HEK293 (cell line): ENCODE data around the gene MEX3C.

Experiments
- CTCF ChIA-PET: fragments of 350-600 bp; formaldehyde crosslinking; extraction: SDS; loops from one replicate; lab custom pipeline; 2021; ENCODE audit warnings: antibody characterized with exemption; lab: Yijun Ruan, JAX
- POLR2A ChIA-PET: fragments of 300-600 bp; formaldehyde crosslinking; extraction: SDS; loops from one replicate; lab custom pipeline; 2020; ENCODE audit warnings: antibody characterized with exemption, inconsistent platforms; lab: Yijun Ruan, JAX
- H3K27ac ChIP-seq: fragments of 200-500 bp; sonication (Bioruptor generic); 2 replicates; pipeline ENCODE4 v1.5.1; 2014; ENCODE audit warnings: low read depth, low read length, control low read depth, inconsistent platforms; ENCODE audit errors: extremely low read depth
- H3K36me3 ChIP-seq, 2 experiments: fragments of 200-500 bp in 1 of 2; sonication (Bioruptor generic) in 1 of 2; 1 replicate in 1 of 2; 2 replicates in 1 of 2; pipeline ENCODE4 v1.5.1; 2014 to 2017; ENCODE audit warnings: inconsistent platforms in 2 of 2, low read length in 2 of 2; ENCODE audit not compliant: control insufficient read depth in 2 of 2, insufficient read depth in 1 of 2
- H3K4me1 ChIP-seq: fragments of 200-500 bp; sonication (Bioruptor generic); 2 replicates; pipeline ENCODE4 v1.5.1; 2014; ENCODE audit warnings: mild to moderate bottlenecking, low read length, inconsistent platforms; ENCODE audit not compliant: control insufficient read depth, insufficient read depth
- H3K4me3 ChIP-seq: 2 replicates; pipeline ENCODE4 v1.5.1; 2011; ENCODE audit warnings: low read depth, mild to moderate bottlenecking, control low read depth, low read length, moderate library complexity
- H3K9me3 ChIP-seq: fragments of 200-500 bp; sonication (Bioruptor generic); 2 replicates; pipeline ENCODE4 v1.5.1; 2014; ENCODE audit warnings: low read depth, low read length, inconsistent platforms; ENCODE audit not compliant: control insufficient read depth, insufficient read depth
- HOXA7 ChIP-seq: sonication (generic); formaldehyde crosslinking; IDR thresholded peaks from 2 replicates; pipeline ENCODE4 v1.8.1; 2022; ENCODE audit warnings: missing genetic modification reagents, borderline replicate concordance
- IKZF3 ChIP-seq: fragments of 450-650 bp; IDR thresholded peaks from 2 replicates; pipeline ENCODE4 v1.5.0; 2018; ENCODE audit warnings: missing biosample characterization, mild to moderate bottlenecking, missing genetic modification characterization, moderate library complexity
- KLF10 ChIP-seq: fragments of 450-650 bp; IDR thresholded peaks from 2 replicates; pipeline ENCODE4 v1.5.1; 2018; ENCODE audit warnings: missing biosample characterization, mild to moderate bottlenecking, missing genetic modification characterization
- PRDM1 ChIP-seq: fragments of 450-650 bp; formaldehyde crosslinking; IDR thresholded peaks from 2 replicates; pipeline ENCODE4; 2016; ENCODE audit warnings: missing biosample characterization, missing genetic modification characterization
- REST ChIP-seq: fragments of 450-650 bp; formaldehyde crosslinking; IDR thresholded peaks from 2 replicates; pipeline ENCODE4 v1.5.1; 2016; ENCODE audit warnings: missing biosample characterization, missing genetic modification characterization
- SCRT2 ChIP-seq: fragments of 450-650 bp; formaldehyde crosslinking; IDR thresholded peaks from 2 replicates; pipeline ENCODE4 v1.5.1; 2016; ENCODE audit warnings: missing biosample characterization, missing genetic modification characterization
- SETDB1 ChIP-seq: IDR thresholded peaks from one replicate; pipeline ENCODE4 v1.6.1; 2017; ENCODE audit warnings: mild to moderate bottlenecking, low read length, moderate library complexity, mixed read lengths; ENCODE audit not compliant: insufficient read length
- TRIM28 ChIP-seq: IDR thresholded peaks from 2 replicates; pipeline ENCODE4 v1.6.1; 2011; ENCODE audit warnings: low read length, control low read depth, borderline replicate concordance
- ZBTB48 ChIP-seq: fragments of 450-650 bp; formaldehyde crosslinking; IDR thresholded peaks from 2 replicates; pipeline ENCODE4 v1.5.1; 2016; ENCODE audit warnings: missing biosample characterization, missing genetic modification characterization
- ZBTB8A ChIP-seq: fragments of 450-650 bp; formaldehyde crosslinking; IDR thresholded peaks from 2 replicates; pipeline ENCODE4 v1.5.1; 2016; ENCODE audit warnings: missing biosample characterization, missing genetic modification characterization
- ZFHX2 ChIP-seq: fragments of 450-650 bp; formaldehyde crosslinking; conservative IDR thresholded peaks from 2 replicates; pipeline ENCODE4 v1.5.1; 2016; ENCODE audit warnings: missing biosample characterization, missing genetic modification characterization
- ZNF138 ChIP-seq: fragments of 450-650 bp; formaldehyde crosslinking; IDR thresholded peaks from 2 replicates; pipeline ENCODE4 v1.5.1; 2016; ENCODE audit warnings: missing biosample characterization, missing genetic modification characterization, borderline replicate concordance
- ZNF211 ChIP-seq: fragments of 450-650 bp; formaldehyde crosslinking; IDR thresholded peaks from 2 replicates; pipeline ENCODE4 v1.5.1; 2016; ENCODE audit warnings: low read depth, missing biosample characterization, missing genetic modification characterization
- ZNF280C ChIP-seq: fragments of 450-650 bp; formaldehyde crosslinking; IDR thresholded peaks from 2 replicates; pipeline ENCODE4 v1.5.1; 2016; ENCODE audit warnings: missing biosample characterization, missing genetic modification characterization
- ZNF292 ChIP-seq: fragments of 450-650 bp; formaldehyde crosslinking; IDR thresholded peaks from 2 replicates; pipeline ENCODE4 v1.5.1; 2016; ENCODE audit warnings: low read depth, missing biosample characterization, missing genetic modification characterization, borderline replicate concordance
- ZNF341 ChIP-seq: fragments of 450-650 bp; formaldehyde crosslinking; IDR thresholded peaks from 2 replicates; pipeline ENCODE4; 2016; ENCODE audit warnings: low read depth, missing biosample characterization, missing genetic modification characterization
- ZNF398 ChIP-seq: fragments of 450-650 bp; formaldehyde crosslinking; IDR thresholded peaks from 2 replicates; pipeline ENCODE4 v1.5.1; 2017; ENCODE audit warnings: missing biosample characterization, missing genetic modification characterization
- ZNF510 ChIP-seq: fragments of 450-650 bp; formaldehyde crosslinking; IDR thresholded peaks from 2 replicates; pipeline ENCODE4 v1.5.1; 2018; ENCODE audit warnings: mild to moderate bottlenecking, missing genetic modification characterization, missing biosample characterization; ENCODE audit not compliant: insufficient replicate concordance
- ZNF544 ChIP-seq: fragments of 450-650 bp; formaldehyde crosslinking; IDR thresholded peaks from 2 replicates; pipeline ENCODE4 v1.5.0; 2017; ENCODE audit warnings: missing biosample characterization, missing genetic modification characterization
- ZNF747 ChIP-seq: fragments of 450-650 bp; formaldehyde crosslinking; IDR thresholded peaks from 2 replicates; pipeline ENCODE4 v1.5.1; 2016; ENCODE audit warnings: missing biosample characterization, missing genetic modification characterization
- ZNF76 ChIP-seq: fragments of 450-650 bp; formaldehyde crosslinking; IDR thresholded peaks from 2 replicates; pipeline ENCODE4; 2016; ENCODE audit warnings: low read depth, missing biosample characterization, missing genetic modification characterization, borderline replicate concordance
- TF ChIP-seq, protein P1 (sequence below): fragments of 450-650 bp; formaldehyde crosslinking; IDR thresholded peaks from 2 replicates; pipeline ENCODE4 v1.5.1; 2016; ENCODE audit warnings: missing biosample characterization, missing genetic modification characterization
- TF ChIP-seq, protein P2 (sequence below): fragments of 450-650 bp; formaldehyde crosslinking; IDR thresholded peaks from 2 replicates; pipeline ENCODE4 v1.5.1; 2016; ENCODE audit warnings: missing biosample characterization, missing genetic modification characterization, low read depth
- TF ChIP-seq, protein P3 (sequence below): fragments of 450-650 bp; formaldehyde crosslinking; IDR thresholded peaks from 2 replicates; pipeline ENCODE4 v1.5.1; 2016; ENCODE audit warnings: missing biosample characterization, missing genetic modification characterization

MEX3C gene

DNA sequence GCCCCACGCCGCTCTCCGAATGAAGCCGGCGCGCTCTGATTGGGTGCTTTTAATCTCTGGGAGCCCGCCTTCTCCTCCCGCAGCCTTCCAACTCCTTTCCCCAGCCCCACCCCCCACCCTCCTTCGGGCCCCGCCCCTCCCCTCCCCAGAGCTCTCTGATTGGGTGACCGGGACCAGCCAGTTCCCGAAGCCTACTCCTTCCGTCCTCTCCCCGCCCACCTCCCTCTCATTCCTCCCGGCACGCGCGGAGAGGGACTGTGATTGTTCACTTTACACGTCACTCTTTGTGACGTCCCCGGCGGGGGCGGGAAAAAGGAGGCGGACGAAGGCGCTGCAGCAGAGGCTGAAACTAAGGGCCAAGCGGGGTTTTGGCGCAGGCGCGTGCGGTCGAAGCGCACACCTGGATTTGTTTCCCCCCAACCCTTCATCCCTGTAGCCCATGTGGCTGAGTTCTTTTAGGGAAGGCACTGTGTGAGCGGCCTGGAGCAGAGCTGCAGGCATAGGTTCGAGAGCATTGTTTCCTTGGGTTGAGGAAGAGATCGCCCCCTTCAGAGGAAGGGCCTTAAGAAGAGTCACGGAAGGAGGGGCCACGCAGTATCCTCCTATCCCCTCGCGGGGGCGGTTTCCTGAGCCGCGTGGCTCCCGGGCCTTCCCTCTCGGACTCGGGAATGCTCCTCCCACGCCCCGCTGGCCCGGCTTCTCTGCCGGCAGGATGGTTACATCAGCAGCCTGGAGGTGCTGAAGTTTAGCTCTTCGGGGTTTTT lies at the start of gene MEX3C:
Gene MEX3C, minus strand, starts transcription at position 21 of the 764 bp plus-strand sequence. CDS start 361 bp downstream, outside the sequence.
- CTCF ChIA-PET = interaction anchor here (0.6 to 1.6 kb wide), 4 partner anchors 41 to 140 kb away, joined by 3 to 4 read pairs (median 3); no protein-coding TSS in a partner anchor
- TF ChIP-seq KLF10 (tag by site-specific recombination) (peak; percentile 20), SETDB1 (peak; percentile 80), ZBTB48 (tag by site-specific recombination) (0 out of 2 replicates have a peak, but pooled peaks have one; percentile 44), ZNF280C (tag by site-specific recombination) (no peak), ZNF211 (tag by site-specific recombination) (no peak), ZFHX2 (tag by site-specific recombination) (peak; percentile 92), PRDM1 (tag by site-specific recombination) (no peak), TRIM28 (no peak), ZNF747 (tag by site-specific recombination) (no peak), ZNF398 (tag by site-specific recombination) (peak; percentile 13; the same call in 1 of the 2 replicates), ZNF292 (no peak), HOXA7 (no peak), IKZF3 (tag by site-specific recombination) (peak; percentile 99), ZNF76 (tag by site-specific recombination) (peak; percentile 30; the same call in 1 of the 2 replicates), ZNF341 (tag by site-specific recombination) (peak; percentile 60), ZBTB8A (tag by site-specific recombination) (peak; percentile 35; the same call in 1 of the 2 replicates), REST (peak; percentile 59; the same call in 1 of the 2 replicates), SCRT2 (tag by site-specific recombination) (no peak), ZNF510 (no peak), ZNF138 (tag by site-specific recombination) (no peak), ZNF544 (no peak)
- TF ChIP-seq, protein P1, sequence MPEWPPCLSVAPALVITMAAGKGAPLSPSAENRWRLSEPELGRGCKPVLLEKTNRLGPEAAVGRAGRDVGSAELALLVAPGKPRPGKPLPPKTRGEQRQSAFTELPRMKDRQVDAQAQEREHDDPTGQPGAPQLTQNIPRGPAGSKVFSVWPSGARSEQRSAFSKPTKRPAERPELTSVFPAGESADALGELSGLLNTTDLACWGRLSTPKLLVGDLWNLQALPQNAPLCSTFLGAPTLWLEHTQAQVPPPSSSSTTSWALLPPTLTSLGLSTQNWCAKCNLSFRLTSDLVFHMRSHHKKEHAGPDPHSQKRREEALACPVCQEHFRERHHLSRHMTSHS (tag by site-specific recombination) = no peak
- TF ChIP-seq, protein P2, sequence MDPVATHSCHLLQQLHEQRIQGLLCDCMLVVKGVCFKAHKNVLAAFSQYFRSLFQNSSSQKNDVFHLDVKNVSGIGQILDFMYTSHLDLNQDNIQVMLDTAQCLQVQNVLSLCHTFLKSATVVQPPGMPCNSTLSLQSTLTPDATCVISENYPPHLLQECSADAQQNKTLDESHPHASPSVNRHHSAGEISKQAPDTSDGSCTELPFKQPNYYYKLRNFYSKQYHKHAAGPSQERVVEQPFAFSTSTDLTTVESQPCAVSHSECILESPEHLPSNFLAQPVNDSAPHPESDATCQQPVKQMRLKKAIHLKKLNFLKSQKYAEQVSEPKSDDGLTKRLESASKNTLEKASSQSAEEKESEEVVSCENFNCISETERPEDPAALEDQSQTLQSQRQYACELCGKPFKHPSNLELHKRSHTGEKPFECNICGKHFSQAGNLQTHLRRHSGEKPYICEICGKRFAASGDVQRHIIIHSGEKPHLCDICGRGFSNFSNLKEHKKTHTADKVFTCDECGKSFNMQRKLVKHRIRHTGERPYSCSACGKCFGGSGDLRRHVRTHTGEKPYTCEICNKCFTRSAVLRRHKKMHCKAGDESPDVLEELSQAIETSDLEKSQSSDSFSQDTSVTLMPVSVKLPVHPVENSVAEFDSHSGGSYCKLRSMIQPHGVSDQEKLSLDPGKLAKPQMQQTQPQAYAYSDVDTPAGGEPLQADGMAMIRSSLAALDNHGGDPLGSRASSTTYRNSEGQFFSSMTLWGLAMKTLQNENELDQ = no peak
- TF ChIP-seq, protein P3, sequence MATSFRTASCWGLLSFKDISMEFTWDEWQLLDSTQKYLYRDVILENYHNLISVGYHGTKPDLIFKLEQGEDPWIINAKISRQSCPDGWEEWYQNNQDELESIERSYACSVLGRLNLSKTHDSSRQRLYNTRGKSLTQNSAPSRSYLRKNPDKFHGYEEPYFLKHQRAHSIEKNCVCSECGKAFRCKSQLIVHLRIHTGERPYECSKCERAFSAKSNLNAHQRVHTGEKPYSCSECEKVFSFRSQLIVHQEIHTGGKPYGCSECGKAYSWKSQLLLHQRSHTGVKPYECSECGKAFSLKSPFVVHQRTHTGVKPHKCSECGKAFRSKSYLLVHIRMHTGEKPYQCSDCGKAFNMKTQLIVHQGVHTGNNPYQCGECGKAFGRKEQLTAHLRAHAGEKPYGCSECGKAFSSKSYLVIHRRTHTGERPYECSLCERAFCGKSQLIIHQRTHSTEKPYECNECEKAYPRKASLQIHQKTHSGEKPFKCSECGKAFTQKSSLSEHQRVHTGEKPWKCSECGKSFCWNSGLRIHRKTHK (tag by site-specific recombination) = no peak

More for the DNA sequence above, at the start of gene MEX3C:
- POLR2A ChIA-PET = interaction anchor here (0.6 to 3.8 kb wide), 20 partner anchors 9 to 1531 kb away, joined by 3 to 32 read pairs (median 4); partner anchors contain the start of gene ME2
- H3K4me3 ChIP-seq = peak within 1 kb of the TSS; percentile 88
- H3K4me1 ChIP-seq = peaks cover 14% of the 10 kb centered on the region
- H3K27ac ChIP-seq = peak within 1 kb of the TSS; percentile 96
- H3K9me3 ChIP-seq = no peaks in the 10 kb centered on the region
- no peaks in the 10 kb centered on the region for H3K36me3 ChIP-seq
